ENCODE measurements around the gene UBE2V1.
A peak's percentile ranks its signal among the peaks of the same experiment; 100 is the strongest.
"Not testable (repeated sequence)": the region's sequence is repeated elsewhere in the genome, so short reads cannot be mapped to it uniquely, and the experiment has no call there.

The UBE2V1 gene

DNA sequence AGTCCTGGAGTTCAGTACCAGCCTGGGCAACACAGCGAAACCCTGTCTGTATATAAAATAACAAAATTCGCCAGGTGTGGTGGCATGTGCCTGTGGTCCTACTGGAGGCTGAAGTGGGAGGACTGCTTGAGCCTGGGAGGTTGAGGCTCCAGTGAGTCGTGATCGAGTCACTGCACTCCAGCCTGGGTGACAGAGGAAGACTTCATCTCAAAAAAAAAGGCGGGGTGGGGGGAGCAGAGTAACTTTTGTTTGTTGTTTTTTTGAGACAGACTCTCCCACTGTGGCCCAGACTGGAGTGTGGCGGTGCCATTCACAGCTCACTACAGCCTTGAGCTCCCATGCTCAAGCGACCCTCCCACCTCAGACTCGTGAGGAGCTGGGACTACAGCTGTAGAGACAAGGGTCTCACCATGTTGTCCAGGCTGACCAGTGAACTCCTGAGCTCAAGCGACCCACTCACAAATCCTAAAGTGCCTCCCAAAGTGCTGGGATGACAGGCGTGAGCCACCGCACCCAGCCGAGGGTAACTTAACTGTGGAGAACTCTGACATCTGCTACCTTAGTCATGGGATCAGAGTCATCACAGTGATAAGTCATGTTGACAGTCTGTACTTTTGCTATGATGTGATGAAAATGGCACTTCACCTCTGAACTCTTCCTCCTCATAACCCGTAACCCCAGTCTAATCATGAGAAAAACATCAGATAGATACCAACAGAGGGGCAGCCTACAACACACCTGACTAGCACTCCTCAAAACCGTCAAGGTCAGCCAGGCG lies 24.1 kb upstream of the UBE2V1 start:
- no peak for DNase-seq

DNA sequence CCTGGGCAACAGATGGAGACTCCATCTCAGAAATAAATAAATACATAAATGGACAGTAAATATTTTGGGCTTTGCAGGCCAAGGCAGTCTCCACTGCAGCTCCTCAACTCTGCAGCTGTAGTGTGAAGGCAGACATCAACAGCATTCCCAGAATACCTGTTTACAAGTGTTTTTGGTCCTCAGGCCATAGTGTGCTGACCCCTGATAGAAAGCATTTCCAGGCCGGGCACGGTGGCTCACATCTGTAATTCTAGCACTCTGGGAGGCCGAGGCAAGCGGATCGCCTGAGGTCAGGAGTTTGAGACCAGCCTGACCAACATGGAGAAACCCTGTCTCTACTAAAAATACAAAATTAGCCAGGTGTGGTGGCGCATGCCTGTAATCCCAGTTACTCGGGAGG lies 22.2 kb upstream of the UBE2V1 start:
- DNase-seq = not testable (repeated sequence)

DNA sequence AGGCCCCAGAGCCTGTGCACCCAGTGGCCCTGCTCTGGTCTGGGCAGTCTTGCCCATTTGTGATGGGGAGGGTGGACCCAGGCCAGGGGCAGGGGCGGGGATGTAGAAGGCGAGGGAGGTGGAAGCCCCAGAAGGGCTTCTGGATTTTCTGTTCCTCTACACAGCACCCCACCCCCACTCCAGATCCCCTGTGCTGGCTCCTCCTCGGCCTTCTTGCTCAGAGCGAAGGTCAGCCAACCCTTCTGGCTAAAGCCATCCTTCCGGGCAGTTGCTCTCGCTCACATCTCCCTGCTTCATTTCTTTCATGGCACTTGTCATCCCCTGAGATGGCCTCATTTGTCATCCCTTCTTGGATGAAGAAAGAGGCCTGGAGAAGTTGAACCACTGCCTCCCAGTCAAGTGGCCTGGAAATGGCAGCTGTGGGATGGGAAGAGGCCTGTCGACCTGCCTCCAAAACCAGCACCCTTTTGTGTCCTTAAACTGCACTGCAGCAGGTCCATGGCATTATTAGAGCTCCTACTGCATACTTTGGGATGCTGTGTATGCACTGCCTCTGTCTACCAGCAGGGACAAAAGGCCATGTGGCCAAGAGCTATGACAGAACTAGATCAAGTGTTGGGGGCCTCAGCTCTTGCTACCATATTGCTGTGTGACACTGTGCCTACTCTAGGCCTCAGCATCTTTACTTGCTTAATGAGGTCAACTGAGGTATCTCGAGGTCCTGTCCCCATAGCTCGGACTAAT lies 20.7 kb upstream of the UBE2V1 start:
- DNase-seq = no peak

DNA sequence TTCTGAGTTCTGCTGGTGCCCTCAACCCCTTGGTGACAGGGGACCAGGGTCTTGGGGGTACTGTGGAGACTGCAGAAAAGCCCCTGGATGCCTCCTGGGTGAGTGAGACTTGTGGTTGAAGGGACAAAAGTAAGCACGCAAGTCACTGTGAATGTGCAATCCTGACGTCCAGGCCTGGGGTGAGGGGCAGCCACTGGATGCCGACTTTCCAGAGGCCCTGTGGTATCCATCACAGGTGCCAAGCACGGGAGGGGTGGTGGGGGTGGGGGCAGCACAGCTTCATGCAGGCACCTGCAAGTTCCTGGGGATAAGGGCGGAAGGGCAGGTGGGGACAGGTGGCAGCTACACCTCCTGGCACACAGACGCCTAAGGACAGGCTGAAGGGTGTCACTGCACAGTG lies 20.1 kb upstream of the UBE2V1 start:
- no peak for DNase-seq

DNA sequence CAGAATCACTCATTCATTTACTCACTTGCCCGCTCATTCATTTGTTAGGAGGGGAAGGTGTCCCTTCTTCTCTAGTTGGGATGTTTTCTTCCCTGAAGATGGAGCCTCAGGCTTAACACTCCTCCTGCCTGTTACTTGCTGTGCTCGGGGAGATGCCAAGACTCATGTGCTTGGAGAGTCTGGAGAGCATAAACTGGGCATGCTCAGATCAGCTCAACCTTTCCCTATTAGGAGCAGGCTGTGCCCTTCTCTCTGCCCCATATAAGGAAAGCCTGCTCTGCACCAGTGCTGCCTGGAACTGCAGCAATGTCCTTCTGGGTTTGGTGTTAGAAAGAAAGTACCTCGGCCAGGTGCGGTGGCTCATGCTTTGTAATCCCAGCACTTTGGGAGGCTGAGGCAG lies 18.0 kb upstream of the UBE2V1 start:
- DNase-seq = no peak

- no peak for DNase-seq
Measured at GRCh38 chr20:50130356-50130723, 17.4 kb upstream of the UBE2V1 start.

GRCh38 chr20:50129662-50130355 lies 16.9 kb upstream of the UBE2V1 start:
- no peak for DNase-seq

- no peak for DNase-seq
Measured at GRCh38 chr20:50128520-50128905, 15.6 kb upstream of the UBE2V1 start.

- DNase-seq = no peak
Measured at GRCh38 chr20:50127587-50128519, 14.9 kb upstream of the UBE2V1 start.

- DNase-seq = no peak
Measured at GRCh38 chr20:50126662-50127061, 13.7 kb upstream of the UBE2V1 start.

DNA sequence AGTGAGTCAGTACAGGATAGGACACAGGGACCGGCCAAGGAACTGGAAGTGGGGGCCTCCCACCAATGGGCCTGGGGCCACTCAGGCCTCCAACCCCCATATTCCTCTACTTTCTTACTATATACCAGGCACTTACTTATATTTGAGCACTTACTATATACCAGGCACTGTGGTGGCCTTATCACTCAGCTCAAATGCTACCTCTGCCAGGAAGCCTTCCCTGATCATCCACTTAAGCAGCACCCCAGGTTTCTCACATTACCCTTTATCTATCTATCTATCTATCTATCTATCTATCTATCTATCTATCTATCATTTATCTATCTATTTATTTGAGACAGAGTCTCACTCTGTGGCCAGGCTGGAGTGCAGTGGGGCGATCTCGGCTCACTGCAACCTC lies 12.3 kb upstream of the UBE2V1 start:
- DNase-seq = no peak

GRCh38 chr20:50124496-50124895 lies 11.5 kb upstream of the UBE2V1 start:
- no peak for DNase-seq

DNA sequence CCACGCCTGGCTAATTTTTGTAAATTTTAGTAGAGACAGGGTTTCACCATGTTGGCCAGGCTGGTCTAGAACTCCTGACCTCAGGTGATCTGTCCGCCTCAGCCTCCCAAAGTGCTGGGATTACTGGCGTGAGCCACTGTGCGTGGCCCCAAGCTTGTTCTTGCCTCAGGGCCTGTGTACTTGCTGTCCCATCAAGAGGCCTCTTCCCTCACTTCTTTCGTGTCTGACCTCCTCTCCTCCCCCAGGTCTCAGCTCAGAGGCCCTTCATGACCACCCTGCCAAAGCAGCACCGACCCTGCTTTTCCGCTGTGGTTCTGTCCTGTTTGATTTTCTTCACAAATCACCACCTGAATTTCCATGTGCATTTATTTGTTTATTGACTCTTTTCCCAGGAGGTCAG lies 10.5 kb upstream of the UBE2V1 start:
- no peak for DNase-seq

DNA sequence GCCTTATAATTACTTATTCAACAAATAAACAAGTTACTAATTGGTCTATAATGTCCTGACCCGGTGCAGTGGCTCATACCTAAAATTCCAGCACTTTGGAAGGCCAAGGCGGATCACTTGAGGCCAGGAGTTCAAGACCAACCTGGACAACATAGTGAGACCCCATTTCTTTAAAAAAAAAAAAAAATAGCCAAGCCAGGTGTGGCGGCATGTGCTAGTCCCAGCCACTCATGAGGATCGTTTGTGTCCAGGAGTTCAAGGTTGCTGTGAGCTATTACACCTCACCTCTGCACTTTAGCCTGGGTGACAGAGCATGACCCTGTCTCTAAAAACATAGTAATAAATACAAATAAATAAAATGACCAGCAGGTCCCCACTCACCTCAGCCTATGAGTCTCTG lies 9.8 kb upstream of the UBE2V1 start:
- DNase-seq = no peak

DNA sequence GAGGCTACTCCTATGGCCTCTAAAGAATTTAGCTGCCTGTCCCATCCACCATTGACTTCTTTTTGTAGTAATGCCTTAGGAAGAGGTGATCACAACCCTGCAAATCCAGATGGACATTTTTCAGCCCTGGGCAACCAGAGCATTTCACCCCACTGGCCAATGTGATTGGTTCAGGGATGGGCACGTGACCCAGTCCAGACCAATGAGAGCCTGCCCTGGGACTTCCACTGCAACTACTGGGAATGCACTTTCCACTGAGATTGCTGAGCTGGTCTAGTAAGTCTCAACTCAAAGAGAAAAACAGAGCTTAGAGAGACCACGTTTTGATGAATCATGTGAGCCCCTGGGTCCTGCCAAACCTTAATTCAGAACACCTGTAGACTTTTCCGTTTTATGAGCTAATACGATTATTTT lies 8.9 kb upstream of the UBE2V1 start:
- DNase-seq = peak; percentile 89

DNA sequence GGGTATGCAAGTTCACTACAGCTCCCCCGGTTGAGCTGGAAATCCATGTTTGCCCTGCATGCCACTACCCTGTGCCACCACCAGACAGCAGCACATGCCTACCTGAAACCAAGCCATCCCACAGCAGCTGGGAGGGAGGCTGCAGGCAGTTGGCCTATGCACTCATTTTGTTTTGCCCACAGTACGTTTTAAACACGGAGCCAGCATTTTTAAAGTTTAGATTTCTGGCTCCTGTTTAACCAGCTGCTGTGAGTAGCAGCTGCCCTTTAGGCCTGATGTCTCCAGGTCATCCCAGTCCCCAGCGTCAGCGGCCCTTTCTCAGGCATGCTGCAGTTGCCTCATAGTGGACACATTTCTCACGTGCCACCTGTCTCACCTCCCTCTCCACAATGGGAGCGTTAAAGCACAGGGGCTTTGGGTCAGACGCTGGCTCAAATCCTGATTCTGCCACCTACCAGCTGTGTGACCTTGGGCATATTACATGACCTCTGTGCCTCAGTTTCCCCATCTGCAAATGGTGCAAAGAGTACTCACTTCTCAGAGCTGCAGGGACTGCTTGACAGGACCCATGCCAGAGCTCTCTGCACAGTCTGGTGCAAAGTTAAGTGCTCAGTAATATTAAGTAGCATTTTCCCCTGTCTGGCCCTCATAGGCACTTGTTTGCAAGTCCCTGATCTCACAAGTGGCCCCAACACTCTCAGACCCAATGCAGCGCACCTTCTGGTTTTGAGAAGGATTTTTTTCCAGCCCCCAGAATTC lies 8.2 kb upstream of the UBE2V1 start:
- peak; percentile 81 for DNase-seq

- DNase-seq = no peak
Measured at GRCh38 chr20:50118203-50118602, 5.3 kb upstream of the UBE2V1 start.

GRCh38 chr20:50116368-50116999 lies 3.5 kb upstream of the UBE2V1 start:
- DNase-seq = no peak

DNA sequence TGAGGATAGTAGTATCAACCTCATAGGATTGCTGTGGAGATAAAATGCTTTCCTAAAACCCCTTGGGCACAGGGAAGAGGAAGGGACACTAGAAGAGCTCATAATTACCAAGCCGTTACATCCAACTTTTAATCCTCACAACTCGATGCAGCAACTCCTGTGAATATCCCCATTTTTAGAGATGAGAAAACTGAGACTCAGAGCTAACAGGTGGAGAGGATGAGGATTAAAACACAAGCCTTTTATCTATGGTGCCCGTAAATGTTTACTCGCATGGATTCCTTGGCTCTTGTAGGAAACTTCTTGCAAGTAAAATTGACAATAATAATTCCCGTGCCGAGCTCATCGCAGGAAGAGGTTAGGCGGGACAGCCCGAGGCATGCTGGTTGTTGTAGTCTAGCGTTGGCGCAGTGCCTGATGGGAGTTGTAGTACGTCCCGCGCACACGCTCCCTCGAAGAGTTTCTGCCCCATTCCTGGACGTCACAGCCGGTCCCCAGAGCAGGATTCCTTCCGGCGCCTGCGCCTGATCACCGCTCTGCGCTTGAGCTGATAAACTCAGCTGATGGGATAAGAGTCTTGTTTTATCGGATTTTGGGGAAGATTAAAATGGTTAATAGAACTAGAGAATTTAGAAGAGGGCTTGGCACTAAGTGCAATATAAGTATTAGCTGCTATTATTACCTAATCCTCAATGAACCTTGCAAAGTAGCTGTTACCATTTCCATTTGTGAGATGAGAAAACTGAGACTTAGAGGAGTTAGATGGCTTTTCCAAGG lies 2.8 kb upstream of the UBE2V1 start:
- DNase-seq = peak; percentile 96

- DNase-seq = no peak
Measured at GRCh38 chr20:50115041-50115512, 2.1 kb upstream of the UBE2V1 start.
